Mucosa of descending colon (tissue), 3 donors: ENCODE measurements around the gene GTF2H4. TPM values are rescaled to one million over a fixed set of nuclear protein-coding genes. Genes with fewer than 3 reads are reported as not detected.

ENCODE experiments used
- ATAC-seq: fragments of 200-7000 bp; cut with Tn5 transposase; one replicate; pipeline ENCODE4 v1.9.1; 2020; ENCODE audit warnings: mild to moderate bottlenecking, moderate library complexity
- DNase-seq, 3 donors: peaks; one replicate each; pipeline ENCODE4 v3.0.0-alpha.2; 2020
- H3K36me3 ChIP-seq: fragments of 200-600 bp; one replicate; pipeline ENCODE4 v1.8.0; 2021; ENCODE audit warnings: low read depth, mild to moderate bottlenecking
- H3K4me1 ChIP-seq: fragments of 200-600 bp; one replicate; pipeline ENCODE4 v1.8.0; 2021; ENCODE audit warnings: low read depth, mild to moderate bottlenecking
- H3K4me3 ChIP-seq: fragments of 200-600 bp; one replicate; pipeline ENCODE4 v1.8.0; 2021; ENCODE audit warnings: mild to moderate bottlenecking
- H3K9me3 ChIP-seq: fragments of 200-600 bp; one replicate; pipeline ENCODE4 v1.8.0; 2021; ENCODE audit warnings: mild to moderate bottlenecking
- CTCF ChIP-seq: fragments of 200-600 bp; IDR thresholded peaks from one replicate; pipeline ENCODE4 v1.8.0; 2022; ENCODE audit warnings: antibody characterized with exemption, mild to moderate bottlenecking
- intact Hi-C, 2 donors: fragments of 100-400 bp; cut with DNase I in 1 of 2; cut with micrococcal nuclease in 1 of 2; formaldehyde crosslinking; loops; one replicate each; pipeline versions ENCODE4 v1.11.0 to v1.11.1; 2022; cut with DNase I, micrococcal nuclease
- total RNA-seq, 3 donors: library from RNA; stranded (reverse); fragmentation: NEBNext Ultra II Directional in 2 of 3; extraction: Animal tissue kit (Norgen Biotek cat#: 25700) in 2 of 3; gene quantifications; one replicate each; pipeline versions ENCODE4 v1.2.1 to v1.2.4, GENCODE V29; 2021 to 2023
- donor health status: DM: no; HTN: no; CAD: no; lungs with moderate emphysema.
- donor health status: DM: no; HTN: no; CAD: no.
- donor health status: DM: no; HTN: yes; CAD: no.

Gene GTF2H4
- total RNA-seq, 3 donors from 2014 or later: 17.0 to 25.3 (median 25.0) TPM

GRCh38 chr6:30876039-30876730, 31.8 kb upstream of the GTF2H4 start:
- intact Hi-C loops: loop anchor here (5.0 kb wide), 1 partner anchor 49 kb away; no protein-coding TSS in a partner anchor
- DNase-seq (no peak), ATAC-seq (no peak)
- H3K4me1 ChIP-seq: peaks cover 3% of the 10 kb centered on the region
- peaks cover 3% of the 10 kb centered on the region for H3K9me3 ChIP-seq
- no peak for TF ChIP-seq CTCF
- H3K4me3 ChIP-seq: no peak overlapping the region
- H3K36me3 ChIP-seq: no peaks in the 10 kb centered on the region

- H3K4me1 ChIP-seq: peaks cover 11% of the 10 kb centered on the region
- H3K9me3 ChIP-seq: no peaks in the 10 kb centered on the region
- intact Hi-C loops: loop anchor here (5.0 kb wide), 1 partner anchor 50 kb away; no protein-coding TSS in a partner anchor
- TF ChIP-seq CTCF: peak; percentile 80
- DNase-seq (peak; percentile 88 to 97 (median 92)), ATAC-seq (peak; percentile 93)
- H3K36me3 ChIP-seq: no peaks in the 10 kb centered on the region
- no peak overlapping the region for H3K4me3 ChIP-seq
Observed at GRCh38 chr6:30877419-30878262, 30.4 kb upstream of the GTF2H4 start.

GRCh38 chr6:30879684-30880427, 28.2 kb upstream of the GTF2H4 start:
- Histone ChIP-seq H3K4me1 (peaks cover 12% of the 10 kb centered on the region), H3K4me3 (no peak overlapping the region), H3K36me3 (no peaks in the 10 kb centered on the region), H3K9me3 (no peaks in the 10 kb centered on the region)
- ATAC-seq (no peak), DNase-seq (no peak)
- intact Hi-C loops: loop anchor here (5.0 to 10.0 kb wide), 2 partner anchors 53 to 135 kb away; partner anchors contain the start of genes FLOT1 (in 2 of the 2) and IER3 (in 2 of the 2)
- TF ChIP-seq CTCF: no peak

GRCh38 chr6:30880698-30881252, 27.2 kb upstream of the GTF2H4 start:
- Histone ChIP-seq H3K4me1 (peaks cover 21% of the 10 kb centered on the region), H3K9me3 (no peaks in the 10 kb centered on the region), H3K4me3 (no peak overlapping the region), H3K36me3 (no peaks in the 10 kb centered on the region)
- intact Hi-C loops: loop anchor here (10.0 kb wide), 1 partner anchor 136 kb away; the partner anchor contains the start of genes FLOT1 (in 2 of the 2) and IER3 (in 2 of the 2)
- ATAC-seq (no peak), DNase-seq (no peak)
- TF ChIP-seq CTCF: no peak
